Stimulated activated CD8-positive, alpha-beta memory T cell treated with anti-CD3 and anti-CD28 coated beads, Interleukin-15, amount 100 ng/mL, for 4 hours (primary cell): Measurements from ENCODE around the gene SNX25.
A peak's percentile ranks its signal among the peaks of the same experiment; 100 is the strongest.

Experiments used
- DNase-seq, 2 donors: peaks; one replicate each; pipeline ENCODE4 v3.0.0-alpha.2; 2020; ENCODE audit warnings: low read depth in 2 of 2

SNX25 gene

DNA sequence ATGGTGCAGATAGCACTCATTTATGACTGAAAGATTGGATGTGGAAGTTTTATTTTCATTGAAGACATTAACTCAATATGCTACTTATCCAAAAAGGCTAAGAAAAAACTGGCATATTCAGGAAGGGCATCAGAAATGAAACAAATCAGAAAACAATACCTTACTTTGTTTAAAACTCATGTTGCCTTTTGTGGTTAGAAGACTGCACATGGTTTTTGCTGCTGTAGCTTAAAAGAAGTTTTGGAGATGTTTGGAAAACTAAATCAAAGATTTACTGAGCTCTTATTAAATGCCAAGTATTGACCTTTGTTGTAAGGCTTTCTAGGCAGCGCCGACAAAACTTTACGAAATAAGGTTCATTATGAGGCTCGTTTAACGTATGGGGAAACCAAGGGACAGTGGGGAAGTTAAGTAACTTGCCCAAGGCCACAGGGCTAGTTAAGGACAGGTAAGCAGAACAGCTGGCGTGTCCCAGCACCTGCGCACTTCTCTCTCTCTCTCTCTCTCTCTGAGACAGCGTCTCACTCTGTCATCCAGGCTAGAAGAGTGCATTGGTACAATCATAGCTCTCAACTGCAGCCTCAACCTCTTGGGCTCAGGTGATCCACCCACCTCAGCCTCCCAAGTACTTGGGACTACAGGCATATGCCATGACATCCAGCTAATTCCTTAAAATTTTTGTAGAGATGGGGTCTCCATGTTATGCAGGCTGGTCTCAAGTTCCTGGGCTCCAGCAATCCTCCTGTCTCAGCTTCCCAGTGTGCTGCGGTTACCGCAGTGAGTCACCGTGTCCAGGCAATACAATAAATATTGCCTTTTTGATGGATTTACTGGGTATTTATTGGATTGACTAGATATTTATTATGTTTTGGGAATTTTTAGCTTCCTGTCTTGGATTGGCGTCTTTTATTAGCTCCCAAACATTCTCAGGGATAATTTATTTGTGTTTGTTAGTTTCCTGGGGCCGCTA lies 170.2 kb downstream of the SNX25 start:
- DNase-seq: no peak

- no peak for DNase-seq
Measured at GRCh38 chr4:185380320-185380719, 170.9 kb downstream of the SNX25 start.

GRCh38 chr4:185381288-185382196 lies 172.1 kb downstream of the SNX25 start:
- DNase-seq: no peak

GRCh38 chr4:185382754-185383153 lies 173.4 kb downstream of the SNX25 start:
- DNase-seq: no peak

DNA sequence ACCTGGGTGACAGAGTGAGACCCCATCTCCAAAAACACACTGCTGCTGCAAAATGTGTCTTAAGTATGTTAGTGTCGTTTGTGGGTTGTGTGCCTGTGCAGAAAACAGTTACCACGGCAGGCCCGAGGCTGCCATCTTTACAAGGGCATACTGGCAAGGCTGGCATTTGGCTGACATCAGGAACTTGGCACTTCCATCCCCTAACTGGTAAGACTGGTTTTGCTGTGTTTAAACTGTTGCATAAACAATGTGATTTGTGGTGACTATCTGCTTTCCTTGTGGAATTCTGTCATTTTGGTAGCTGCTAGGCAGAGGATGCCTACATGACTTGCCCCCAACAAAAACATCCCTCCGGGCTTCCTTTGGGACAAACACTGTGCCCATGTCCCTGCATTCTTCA lies 174.1 kb downstream of the SNX25 start:
- no peak for DNase-seq

DNA sequence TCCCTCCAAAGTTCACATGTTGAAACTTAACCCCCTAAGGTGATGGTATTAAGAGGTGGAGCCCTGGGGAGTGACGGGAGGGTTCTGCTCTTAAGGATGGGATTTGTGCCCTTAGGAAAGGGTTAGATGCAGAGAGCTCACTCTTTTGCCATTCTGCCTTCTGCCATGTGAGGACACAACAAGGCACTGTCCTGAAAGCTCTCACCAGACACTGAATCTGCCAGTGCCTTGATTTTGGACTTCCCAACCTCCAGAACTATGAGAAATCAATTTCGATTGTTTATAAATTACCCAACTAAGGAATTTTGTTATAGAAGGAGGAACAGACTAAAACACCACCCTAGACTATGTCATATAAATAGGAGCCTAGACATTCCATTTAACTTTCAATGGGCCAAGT lies 174.7 kb downstream of the SNX25 start:
- DNase-seq: no peak

DNA sequence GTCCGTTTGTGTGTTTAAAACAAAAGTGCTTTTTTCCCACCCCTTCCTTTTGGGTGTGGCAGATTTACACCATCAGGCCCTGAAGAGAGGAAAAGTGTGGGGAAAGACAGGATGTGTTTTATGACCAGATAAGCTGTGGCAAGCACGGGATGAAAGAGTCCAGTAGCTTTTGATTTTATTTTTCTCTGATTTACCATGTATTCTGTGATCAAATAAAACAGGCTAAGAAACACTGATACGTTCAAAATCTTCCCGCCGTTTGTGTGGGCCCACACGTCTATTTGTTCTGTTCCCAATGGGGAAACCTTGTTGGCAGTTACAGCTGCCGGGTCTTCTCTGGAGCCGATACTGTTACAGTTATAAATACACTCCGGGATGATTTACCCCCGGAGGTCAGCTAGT lies 175.5 kb downstream of the SNX25 start:
- DNase-seq: no peak

- DNase-seq: no peak
Measured at GRCh38 chr4:185387957-185388356, 178.6 kb downstream of the SNX25 start.

- DNase-seq: no peak
Measured at GRCh38 chr4:185390941-185391340, 181.5 kb downstream of the SNX25 start.

DNA sequence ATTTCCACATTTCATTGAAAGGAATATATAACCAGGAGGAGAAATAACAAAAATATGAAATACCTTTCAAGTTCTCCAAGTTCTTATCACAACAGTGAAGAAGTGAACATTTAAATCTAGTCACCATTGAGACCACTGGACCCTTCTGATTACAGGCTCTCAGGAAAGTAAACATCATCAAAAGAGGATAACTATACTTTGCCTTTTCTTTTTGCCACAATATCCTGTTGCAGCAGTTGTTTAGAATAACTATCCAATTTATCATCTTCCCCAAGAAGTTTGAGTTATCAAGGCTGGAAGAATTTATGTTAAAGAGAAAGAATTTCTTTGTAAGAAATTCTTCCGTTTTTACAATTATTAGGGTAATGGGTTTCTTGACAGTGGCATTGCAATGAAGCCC lies 182.8 kb downstream of the SNX25 start:
- DNase-seq: no peak

GRCh38 chr4:185394568-185395237 lies 185.3 kb downstream of the SNX25 start:
- DNase-seq: no peak

- no peak for DNase-seq
Measured at GRCh38 chr4:185395238-185395955, 186.0 kb downstream of the SNX25 start, which contains the start of gene LRP2BP. TSS of gene LRP2BP (minus strand) at chr4:185395924. CDS start at chr4:185378186, 17,738 bp downstream.

DNA sequence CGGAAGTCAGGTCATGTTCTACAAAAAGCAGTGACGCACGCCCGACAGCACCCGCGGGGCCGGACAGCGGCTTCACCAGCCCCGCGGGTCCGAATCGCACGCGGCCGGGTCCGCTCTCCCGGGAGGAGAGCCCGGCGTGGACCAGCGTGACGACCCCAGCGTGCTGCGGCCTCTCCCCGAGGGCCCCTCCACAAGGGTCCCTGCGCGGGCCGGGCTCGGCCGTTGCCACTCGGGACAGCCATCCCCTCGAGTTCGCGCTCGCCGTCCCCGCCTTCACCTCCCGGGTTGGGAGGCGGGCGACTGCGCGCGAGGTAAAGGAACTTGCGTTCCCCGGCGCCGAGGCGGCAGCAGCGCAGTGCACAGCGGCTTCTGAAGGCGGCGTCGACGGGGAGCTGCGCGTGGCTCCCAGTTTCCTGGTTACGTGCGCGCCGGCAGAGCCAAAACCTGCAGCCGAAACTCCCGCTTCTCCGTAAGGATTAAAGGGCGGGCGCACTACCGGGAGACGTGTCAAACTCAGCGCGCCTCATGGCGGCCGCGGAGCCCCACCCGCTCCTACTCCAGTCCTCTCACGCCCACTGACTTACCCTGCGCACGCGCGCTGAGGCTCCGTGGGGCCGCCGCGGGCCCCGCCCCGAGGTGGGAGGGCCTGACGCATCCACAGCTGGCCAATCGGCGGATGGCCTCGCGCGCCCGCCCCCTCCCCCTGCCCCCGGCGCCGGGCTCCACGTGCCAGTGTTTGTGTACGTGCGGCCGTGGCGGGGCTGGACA lies 186.7 kb downstream of the SNX25 start:
- DNase-seq: peak; percentile 92 to 97

DNA sequence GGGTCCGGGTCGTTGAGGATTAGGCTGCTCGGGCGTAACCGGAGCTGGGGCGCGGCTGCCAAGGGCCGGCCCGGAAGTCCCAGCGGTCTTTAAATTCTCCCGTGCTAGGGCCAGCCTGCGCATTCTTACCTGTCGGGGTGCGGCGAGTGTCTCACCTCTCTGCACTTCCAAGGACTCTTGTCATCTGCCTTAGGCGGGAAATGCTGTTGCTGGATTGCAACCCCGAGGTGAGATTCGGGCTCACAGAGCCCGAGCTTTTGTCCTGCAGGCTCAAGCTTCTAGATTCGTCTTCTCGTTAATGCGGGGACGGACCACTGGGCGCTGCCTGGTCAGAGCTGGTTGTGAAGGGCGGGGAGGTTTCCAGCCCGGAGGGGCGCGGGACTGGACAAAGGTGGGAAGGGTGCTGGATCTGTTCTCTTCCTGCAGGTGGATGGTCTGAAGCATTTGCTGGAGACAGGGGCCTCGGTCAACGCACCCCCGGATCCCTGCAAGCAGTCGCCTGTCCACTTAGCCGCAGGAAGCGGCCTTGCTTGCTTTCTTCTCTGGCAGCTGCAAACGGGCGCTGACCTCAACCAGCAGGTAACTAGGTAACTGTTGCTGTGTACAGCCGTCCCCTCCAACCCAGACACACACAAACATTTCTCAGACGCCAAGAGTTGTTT lies 187.5 kb downstream of the SNX25 start, which contains the start of gene ANKRD37:
Gene ANKRD37, plus strand, starts transcription at position 118 of the 662 bp plus-strand sequence. Its CDS starts 83 bp downstream, at position 201.
- peak in 1 of 2 donors; percentile 0 for DNase-seq

- DNase-seq: no peak
Measured at GRCh38 chr4:185398618-185399017, 189.2 kb downstream of the SNX25 start.

DNA sequence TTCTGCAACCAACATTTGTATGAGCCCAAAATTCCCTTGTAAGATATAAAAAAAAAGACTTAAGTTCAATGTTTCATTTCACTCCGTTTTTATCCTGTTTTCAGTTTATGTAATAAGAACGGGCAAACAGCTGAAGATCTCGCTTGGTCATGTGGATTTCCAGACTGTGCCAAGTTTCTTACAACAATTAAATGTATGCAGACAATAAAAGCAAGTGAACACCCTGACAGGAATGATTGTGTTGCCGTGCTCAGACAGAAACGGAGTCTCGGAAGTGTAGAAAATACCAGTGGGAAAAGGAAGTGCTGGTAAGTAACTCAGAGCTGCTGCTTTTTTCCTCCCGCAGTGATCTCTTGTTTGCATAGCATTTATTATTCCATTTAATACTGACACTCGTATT lies 190.1 kb downstream of the SNX25 start:
- no peak for DNase-seq

- DNase-seq: no peak
Measured at GRCh38 chr4:185404031-185404430, 194.6 kb downstream of the SNX25 start.

GRCh38 chr4:185405296-185405999 lies 196.1 kb downstream of the SNX25 start:
- no peak for DNase-seq

DNA sequence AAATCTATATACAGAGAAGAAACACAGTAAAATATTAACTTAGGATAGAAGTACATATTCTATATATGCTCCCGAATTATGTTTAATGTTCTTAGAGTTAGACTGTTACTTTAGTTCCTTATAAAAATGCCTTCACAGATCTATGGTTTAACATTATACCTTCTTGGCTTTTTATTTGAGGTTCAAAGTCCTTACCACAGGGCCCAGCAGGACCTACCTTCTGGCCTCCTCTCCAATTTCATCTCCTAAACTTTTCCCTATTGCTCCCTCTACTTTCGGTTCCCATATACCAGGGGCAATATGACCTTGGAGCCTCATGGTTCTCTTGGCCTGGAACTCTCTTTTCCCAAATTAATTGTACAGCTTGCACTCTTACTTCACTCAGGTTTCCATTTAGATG lies 199.0 kb downstream of the SNX25 start:
- no peak for DNase-seq
